VCaP (cell line): ENCODE measurements around the gene CBX7.
A peak's percentile ranks its signal among the peaks of the same experiment; 100 is the strongest.

ENCODE experiments used
- H3K27ac ChIP-seq: fragments of 450-650 bp; 2 replicates; pipeline ENCODE4 v1.5.1; 2017
- CTCF ChIP-seq: fragments of 450-650 bp; conservative IDR thresholded peaks from 2 replicates; pipeline ENCODE4 v1.5.1; 2017; ENCODE audit warnings: mild to moderate bottlenecking, moderate library complexity

Gene CBX7

DNA sequence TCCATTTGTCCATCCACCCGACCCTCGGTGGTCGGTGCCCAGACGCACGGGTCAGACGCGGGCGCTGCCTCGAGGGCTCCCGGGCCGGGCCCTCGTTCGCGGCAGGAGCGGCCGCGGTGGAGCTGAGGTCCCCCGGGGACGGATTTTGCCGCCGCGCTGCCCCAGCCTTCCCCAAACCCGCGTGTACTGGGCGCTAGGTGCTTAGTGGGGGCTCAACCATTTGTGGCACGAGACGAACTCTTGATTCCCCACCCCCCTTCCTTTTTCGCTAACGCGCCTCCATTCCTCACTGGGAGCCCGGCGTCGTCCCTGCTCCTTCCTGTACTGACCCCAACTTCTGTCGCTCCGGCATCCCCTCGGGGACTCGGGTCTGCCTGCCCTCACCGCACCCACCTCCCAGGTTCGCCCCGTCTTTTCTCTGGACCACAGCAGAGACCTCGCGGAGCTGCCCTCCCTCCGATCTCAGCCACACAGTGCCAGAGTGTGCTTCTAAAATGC is 789 bp upstream of the CBX7 start:
- peak overlapping the region; percentile 43; the same call in 1 of the 2 replicates for H3K27ac ChIP-seq
- no peak for TF ChIP-seq CTCF

DNA sequence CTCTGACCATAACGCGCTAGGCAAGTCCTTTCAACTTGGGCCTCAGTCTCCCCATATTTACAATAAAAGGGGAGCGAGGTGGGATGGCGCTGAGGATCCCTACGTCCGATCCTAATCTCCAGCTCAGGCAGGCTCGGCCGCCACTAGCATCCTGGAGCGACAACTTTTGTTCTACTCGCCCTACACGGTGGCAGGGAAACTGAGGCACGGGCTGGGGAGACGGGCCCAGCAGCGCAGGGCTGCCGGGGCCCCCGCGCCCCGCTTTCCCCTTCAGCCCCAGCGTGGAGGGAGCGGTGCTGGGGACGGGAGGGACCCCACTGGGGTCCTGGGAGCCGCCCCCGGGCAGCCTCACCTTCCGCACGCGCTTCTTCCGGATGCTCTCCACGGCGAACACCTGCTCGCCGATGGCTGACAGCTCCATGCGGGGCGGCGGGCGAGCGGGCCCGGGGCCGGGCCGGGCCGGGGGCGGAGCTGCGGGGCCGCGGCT is 413 bp downstream of the CBX7 start:
- TF ChIP-seq CTCF: no peak
- H3K27ac ChIP-seq: peak overlapping the region; percentile 62; the same call in 1 of the 2 replicates

- H3K27ac ChIP-seq: peak overlapping the region; percentile 62; the same call in 1 of the 2 replicates
Observed at GRCh38 chr22:39151329-39151975, 1.0 kb downstream of the CBX7 start.

DNA sequence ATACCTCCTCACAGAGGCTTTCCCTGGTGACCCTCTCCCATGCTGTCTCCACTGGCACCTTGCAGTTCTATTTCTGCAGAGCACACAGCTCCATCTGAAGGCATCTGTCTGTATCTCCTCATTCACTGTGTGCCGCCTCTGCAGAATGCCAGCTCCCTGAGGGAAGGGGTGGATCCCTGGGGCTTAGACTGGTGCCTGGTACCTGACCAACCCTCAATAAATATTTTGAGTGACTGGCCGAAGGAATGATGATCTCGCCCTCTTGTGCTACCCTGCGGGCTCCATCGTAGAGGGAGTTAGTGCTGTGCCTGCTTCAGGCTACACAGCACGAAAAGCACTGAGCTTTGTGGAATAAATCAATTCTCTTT is 1.6 kb downstream of the CBX7 start:
- TF ChIP-seq CTCF: no peak
- no peak overlapping the region for H3K27ac ChIP-seq

More at GRCh38 chr22:39151329-39151975, 1.0 kb downstream of the CBX7 start:
- no peak for TF ChIP-seq CTCF

GRCh38 chr22:39149915-39150847 is 2.3 kb downstream of the CBX7 start:
- TF ChIP-seq CTCF: no peak
- no peak overlapping the region for H3K27ac ChIP-seq

GRCh38 chr22:39148727-39149535 is 3.5 kb downstream of the CBX7 start:
- no peak overlapping the region for H3K27ac ChIP-seq
- TF ChIP-seq CTCF: no peak
